ENCODE data around the gene C10orf143. TPM values are rescaled to one million over a fixed set of nuclear protein-coding genes. Genes with fewer than 3 reads are reported as not detected.
"Not testable (repeated sequence)": the region's sequence is repeated elsewhere in the genome, so short reads cannot be mapped to it uniquely, and the experiment has no call there.

The C10orf143 gene
- total RNA-seq, 2 donors from 2014 or later: 2.1 to 2.3 TPM

DNA sequence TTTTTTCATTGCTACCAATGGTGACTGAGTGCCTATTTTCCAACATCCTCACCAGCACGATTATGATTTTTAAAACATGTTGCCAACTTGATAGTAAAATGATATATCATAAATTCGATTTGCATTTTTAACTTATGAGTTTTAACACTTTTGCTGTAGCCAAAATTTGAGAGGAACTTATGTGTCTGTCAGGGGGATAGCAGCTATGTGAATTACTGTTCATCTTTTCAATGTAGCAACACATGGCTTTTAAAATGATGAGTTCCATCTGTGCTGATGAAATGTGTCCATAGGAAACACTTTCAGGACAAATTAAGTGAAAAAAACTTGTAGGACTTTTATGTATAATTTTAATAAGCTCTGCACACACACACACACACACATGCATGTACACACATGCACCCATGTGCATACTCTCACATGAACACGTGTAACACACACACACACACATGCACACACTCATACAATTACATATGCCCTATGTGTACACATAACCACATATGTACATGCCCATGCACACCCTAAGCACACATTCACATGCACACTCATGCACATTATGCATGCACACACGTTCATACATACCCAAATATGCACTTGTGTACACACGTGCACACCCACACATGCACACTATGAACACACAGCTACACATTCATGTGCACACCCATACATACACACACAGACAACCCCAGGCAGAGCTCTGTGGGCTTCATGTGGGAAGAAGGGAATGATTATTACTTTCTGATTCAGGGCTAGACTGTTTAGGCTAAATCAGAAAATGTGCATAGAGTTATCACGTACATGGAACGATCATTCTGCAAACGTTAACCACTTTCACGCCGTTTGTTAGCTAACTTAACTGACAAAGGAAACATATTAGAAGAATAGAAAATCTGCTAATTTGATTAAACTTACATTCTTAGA lies 68.9 kb downstream of the C10orf143 start:
- DNase-seq (no peak), ATAC-seq (no peak)
- intact Hi-C loops (cut with DNase I): no loop called here

DNA sequence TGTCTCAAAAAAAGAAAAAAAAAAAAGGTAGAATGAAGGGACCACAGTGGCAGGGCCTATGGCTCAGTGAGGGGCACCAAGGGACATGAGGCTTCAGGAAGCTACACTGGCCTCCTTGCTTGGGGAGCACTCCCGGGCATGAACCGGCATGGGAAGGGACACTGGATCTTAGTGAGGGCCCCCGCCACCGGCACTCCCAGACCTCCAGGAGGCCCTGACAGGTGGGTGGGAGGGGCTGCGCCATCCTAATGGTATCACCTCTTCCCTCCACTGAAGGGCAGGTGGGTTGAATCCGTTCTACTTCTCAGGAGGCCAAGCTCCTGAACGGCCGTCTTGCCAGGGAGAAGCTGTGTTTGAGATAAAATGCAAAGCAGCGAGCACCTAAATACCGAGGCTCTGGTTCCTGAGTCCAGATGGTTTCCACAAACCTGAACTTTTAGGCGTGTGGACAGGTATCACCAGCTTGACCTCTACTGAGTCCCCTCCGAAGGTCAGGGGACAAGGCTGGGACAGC lies 69.8 kb downstream of the C10orf143 start:
- intact Hi-C loops (cut with DNase I): no loop called here
- ATAC-seq (no peak), DNase-seq (no peak)

DNA sequence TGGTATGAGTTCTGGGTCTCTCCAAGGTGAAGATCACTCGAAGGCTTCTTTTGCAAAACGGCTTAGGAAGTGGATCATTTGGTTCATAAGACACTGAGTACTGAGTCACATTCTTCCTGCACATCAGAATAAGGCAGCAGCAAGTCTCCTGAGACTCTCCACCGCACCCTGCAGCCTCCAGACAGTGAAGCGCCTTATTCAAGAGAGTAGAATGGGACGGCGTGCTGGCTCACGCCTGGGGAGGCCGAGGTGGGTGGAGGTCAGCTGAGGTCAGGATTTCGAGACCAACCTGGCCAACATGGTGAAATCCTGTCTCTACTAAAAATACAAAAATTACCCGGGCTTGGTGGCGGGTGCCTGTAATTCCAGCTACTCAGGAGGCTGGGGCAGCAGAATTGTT lies 70.3 kb downstream of the C10orf143 start:
- no peak for DNase-seq
- ATAC-seq: no peak
- intact Hi-C loops (cut with DNase I): no loop called here

DNA sequence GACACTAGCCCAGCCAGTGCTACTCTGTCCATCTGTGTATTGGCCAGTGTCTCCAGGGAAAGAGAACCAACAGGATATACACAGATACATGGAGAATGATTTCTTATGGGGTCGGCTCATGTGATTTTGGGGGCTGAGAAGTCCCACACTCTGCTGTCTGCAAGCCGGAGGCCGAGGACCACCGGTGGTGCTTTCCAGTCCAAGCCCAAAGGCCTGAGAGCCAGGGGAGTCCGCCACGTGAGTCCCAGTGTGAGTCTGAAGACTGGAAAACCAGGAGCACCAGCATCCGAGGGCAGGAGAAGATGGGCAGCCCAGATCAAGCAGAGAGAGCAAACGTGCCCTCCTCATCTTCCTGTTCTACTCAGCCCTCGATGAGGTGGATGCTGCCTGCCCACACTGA lies 71.5 kb downstream of the C10orf143 start:
- ATAC-seq: no peak
- DNase-seq: no peak
- intact Hi-C loops (cut with DNase I): no loop called here

DNA sequence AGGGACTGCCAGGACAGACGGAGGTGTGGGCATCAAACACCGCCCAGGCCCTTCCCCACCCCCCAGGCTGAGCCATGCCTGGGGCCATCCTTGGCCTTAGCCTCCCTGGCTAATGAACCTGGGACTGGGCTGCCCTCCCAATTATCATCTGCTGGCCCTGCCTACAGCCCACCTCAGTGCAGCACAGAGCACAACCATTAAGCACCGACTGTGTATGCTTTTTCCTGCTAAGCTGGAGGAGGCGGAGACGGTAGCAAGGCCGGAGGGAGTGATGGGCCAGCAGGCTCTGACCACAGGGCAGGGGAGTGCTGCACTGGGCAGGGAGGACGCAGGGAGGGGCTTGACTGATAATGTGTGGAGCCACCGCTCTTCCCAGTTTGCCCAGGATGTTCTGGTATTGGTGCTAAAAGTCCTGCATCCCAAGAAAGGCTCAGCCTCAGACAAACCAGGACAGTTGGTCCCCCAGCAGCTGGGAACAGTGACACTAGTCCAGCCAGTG lies 72.0 kb downstream of the C10orf143 start:
- intact Hi-C loops (cut with DNase I): no loop called here
- DNase-seq: no peak
- ATAC-seq: no peak

DNA sequence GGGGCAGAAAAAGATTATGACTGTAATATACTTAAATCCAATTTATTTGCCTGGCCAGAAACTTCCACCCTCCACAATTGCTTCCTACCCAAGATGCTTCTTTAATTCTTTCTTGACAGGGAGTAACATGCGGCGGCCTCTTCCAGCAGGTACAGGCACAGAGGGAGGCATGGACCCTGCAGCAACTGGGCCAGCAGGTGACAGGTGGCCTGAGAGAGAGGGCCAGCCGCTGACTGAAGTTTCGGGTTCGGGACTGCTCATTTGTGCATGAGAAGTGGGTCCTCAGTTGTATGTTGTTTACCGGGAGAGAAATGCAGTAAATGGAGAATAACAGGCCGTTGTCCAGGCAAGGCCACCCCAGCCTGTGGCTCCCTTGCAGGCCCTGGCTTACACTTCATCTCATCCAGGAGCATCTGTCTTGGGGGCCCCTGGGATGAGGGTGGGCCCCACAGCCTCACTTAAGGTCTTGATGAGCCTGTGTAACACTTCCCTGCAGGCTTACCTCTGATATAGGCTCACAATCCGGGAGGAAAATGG lies 72.5 kb downstream of the C10orf143 start:
- no peak for DNase-seq
- no peak for ATAC-seq

DNA sequence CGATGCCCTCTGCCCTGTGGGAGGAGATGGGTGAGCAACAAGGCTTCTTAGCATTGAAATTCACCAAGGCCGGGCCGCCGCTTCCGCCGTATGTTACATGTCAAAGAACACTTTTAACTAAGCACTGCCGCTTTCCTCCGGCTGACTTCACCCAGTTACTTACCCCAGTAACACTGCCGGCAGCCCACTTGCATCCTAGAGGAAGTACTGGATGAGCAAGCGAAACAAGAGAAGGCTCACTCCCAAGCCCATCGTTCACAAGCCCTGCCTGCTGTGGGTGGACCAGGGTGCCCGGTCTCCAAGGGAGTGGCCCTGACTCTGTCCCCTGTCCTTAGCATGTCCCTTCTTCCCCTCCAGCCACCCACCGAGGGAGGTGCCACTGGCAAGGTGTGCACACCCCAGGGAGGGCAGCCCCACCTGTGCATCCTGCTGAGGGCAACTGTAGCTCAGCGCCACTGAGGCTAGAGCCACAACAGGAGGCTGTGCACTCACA lies 73.4 kb downstream of the C10orf143 start:
- ATAC-seq (no peak), DNase-seq (no peak)
- intact Hi-C loops (cut with DNase I): no loop called here

More for the DNA sequence above, 72.5 kb downstream of the C10orf143 start:
- intact Hi-C loops (cut with DNase I): no loop called here

DNA sequence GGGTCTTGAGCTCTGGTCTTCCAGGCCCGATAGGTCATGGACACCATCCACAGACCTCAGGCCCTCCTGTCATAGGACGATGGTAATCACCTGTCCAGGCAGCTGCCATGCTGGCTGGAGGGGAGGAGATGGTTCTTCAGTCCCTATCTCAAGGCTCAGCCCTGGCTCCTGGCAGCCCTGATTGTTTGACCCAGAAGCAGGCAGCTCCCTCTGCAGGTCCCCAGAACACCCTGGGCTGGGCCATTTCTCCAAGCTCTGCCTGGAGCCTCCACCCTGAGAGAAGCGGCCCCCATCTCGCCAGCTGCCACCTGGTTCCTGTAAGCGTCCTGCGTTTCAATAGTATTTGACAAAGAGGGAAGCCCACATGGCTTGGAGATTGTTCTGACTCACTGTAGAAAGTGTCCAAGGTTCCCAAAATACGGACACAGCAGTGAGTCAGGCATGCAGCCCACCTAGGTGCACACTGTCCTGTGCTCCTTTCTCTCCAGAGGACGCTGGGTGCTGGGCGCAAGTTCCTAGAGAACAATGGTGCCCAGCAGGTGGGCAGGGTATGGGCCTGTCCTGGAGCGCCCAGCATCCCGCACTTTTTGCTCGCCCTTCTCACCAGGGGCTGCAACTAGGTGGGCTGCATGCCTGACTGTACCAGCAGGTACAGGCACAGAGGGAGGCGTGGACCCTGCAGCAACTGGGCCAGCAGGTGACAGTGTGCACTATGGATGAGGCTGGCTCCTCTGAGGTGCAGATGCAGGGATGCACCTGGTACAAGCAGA lies 74.1 kb downstream of the C10orf143 start:
- ATAC-seq (no peak), DNase-seq (no peak)
- intact Hi-C loops (cut with DNase I): no loop called here

DNA sequence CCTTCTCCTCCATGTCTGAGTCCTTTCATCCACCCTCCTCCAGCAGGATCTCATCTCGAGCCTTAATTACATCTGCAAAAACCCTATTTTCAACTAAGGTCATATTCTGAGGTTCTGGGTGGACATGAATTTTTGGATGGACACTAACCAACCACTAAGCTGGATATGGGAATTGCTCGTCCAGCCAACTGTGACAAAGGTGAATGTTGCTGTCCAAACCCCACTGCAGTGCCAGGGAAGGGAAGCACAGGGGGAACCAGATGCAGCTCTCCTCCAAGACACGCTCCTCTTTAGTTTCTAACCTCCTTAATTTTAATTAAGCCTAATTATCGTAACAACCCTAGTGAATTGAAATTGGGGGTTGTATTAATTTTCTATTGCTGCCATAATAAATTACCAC lies 81.4 kb downstream of the C10orf143 start:
- intact Hi-C loops (cut with DNase I): no loop called here
- DNase-seq: no peak
- ATAC-seq: peak in 1 of 2 donors; percentile 23

DNA sequence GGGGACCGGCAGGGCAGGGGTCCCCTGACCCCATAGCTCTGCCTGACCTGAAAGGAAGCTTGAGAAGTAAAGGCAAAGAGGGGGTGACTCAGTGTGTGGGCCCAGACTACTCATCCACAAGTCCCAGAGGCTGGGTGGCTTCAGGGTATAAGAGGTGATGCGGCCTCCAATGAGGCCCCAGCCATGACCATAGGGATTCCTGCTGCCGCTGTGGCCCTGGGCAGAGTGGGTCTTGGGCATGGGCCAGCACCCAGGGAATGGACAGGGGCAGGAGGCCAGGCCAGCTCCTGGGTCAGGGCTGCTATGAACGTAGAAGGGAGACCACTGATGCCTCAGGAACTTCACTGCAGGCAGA lies 82.2 kb downstream of the C10orf143 start:
- intact Hi-C loops (cut with DNase I): no loop called here
- ATAC-seq (no peak), DNase-seq (no peak)

DNA sequence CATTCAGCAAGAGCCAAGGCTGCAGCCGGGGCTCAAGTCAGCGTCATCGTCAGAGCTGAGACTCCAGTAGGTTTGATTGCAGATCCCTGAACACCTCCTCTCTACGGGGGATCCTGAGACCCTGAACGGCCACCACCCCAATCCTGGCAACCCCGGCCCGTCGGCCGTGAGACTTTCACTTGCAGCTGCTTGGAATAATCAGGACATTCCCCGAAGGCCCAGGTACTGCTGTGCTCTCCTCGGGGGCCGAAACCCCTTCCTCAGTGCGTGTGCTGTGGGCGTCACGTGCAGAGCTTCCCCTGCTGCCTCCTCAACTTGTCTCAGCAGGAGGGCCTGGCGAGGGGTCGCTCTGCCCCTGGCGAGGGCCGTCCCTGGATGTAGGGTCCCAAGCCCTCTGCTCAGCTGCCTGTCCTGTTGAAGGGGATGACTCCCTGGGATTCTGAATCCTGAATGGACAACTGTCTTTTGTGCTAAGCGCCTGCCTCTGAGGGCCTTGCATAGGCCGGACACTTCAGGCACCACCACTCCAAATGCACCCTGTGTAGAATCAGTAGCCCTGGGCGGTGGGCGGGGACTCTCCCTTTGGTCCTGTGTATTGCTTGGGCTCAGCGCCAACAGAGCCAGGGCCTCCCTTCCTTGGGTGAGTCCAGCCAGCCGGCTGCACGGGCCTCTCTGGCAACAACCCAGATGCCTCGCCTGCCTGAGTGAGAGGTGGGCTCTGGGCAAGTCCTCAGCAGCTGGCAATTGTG lies 82.7 kb downstream of the C10orf143 start:
- intact Hi-C loops (cut with DNase I): no loop called here
- ATAC-seq (no peak), DNase-seq (no peak)

DNA sequence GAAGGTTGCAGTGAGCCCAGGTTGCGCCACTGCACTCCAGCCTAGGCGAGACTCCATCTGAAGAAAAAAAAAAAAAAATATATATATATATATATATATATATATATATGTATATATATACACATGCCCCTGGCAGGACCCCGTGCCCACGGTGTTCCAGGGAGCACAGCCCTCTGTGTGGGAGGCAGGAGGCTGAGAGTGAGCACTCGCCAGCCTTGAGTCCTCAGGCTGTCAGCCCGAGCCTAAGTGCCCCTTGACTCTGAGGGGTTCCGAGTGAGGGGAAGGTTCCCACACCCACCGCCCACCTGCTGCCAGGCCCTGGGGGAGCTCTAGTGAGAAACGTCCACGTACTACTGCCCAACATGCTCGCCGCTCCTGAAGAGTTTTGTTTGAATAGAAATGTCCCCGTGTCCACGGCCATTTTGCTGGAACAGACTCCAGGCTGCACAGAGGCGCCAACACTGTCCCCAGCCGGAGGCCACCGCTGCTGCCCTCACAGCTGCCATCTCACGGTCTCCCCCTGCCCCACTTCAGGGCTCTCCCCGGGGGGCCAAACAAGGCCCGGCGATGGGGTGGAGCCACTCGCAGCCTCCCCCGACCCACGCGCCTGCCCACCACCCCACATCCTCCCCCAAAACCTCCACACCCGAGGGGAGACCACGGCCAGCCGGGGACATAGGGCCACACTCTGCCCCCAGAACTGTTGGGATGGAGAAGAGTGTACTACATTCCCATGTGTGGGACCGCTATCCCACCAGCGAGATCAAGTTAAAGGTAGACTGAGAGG lies 83.8 kb downstream of the C10orf143 start:
- intact Hi-C loops (cut with DNase I): no loop called here

DNA sequence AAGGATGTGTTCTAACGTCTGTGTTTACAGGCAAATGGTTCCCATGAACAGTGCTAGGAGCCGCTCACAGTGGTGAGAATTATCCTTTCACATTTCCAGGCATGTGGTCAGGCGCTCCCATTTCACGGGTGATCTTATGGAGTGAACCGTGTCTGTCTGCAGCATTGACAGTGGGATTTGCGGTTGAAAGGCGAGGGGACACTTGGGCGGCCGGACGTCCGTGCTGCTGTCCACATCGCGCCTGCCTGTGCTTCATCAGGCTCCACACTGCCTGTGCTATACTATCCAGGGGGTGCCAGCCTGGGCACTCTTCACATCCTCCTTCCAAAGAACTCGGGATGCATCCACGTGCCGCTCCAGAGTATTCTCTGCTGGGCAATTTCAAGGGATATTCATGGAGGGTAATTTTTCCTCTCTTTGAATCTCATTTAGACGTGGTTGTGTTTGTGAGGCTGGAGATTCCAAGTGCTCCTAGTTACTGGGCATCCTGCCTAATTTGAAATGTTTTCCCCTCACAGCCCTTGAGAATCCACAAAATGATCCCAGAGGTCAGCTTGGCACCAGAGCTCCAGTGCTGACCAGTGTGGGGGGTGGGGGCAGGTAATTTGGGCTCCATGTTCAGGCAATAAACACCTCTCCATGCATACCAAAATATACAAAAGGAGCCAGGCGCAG lies 84.7 kb downstream of the C10orf143 start:
- intact Hi-C loops (cut with DNase I): no loop called here
- no peak for DNase-seq
- ATAC-seq: no peak

More for the DNA sequence above, 83.8 kb downstream of the C10orf143 start:
- no peak for DNase-seq
- ATAC-seq: no peak

DNA sequence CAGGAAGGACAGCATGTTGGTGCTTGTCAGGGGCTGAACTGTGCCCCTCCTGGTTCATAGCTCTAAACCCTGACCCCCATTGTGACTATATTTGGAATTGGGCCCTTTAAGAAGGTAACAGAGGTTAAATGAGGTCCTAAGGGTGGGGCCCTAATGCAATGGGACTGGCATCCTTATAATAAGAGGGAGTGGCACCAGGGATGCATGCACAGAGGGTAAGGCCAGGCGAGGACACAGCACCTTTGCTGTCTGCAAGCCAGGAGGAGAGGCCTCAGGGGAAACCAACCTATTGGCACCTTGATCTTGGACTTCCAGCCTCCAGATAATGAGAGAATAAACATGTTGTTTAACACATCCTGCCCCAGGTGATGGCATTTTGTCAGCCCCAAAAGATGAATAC lies 85.3 kb downstream of the C10orf143 start:
- intact Hi-C loops (cut with DNase I): no loop called here
- no peak for DNase-seq
- no peak for ATAC-seq

DNA sequence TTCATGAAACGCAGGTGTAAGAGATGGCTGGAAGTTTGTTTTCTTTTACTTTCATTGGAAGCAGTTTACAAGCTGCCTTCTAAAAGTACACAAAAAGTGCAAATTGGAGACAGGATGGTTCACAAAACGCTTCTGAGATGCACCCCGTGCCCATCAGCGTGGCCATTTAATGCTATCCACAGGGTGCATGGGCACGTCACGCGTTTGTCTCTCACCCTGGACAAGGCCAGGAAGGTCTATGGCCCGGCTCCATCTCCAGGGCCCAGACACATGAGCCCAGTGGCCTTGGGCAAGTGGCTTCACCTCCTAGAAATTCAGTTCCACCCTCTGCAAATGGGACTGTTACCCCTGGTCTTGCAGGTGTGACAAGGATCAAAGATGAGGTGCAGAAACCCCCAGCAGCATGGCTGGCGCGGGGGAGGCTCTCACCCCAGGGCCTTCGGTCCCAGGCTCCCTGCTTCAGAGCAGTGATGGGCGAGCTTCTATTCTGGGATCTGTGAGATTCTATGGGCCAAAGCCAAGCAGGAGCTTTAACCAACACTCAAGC lies 85.8 kb downstream of the C10orf143 start:
- DNase-seq: no peak
- ATAC-seq: no peak
- intact Hi-C loops (cut with DNase I): no loop called here

DNA sequence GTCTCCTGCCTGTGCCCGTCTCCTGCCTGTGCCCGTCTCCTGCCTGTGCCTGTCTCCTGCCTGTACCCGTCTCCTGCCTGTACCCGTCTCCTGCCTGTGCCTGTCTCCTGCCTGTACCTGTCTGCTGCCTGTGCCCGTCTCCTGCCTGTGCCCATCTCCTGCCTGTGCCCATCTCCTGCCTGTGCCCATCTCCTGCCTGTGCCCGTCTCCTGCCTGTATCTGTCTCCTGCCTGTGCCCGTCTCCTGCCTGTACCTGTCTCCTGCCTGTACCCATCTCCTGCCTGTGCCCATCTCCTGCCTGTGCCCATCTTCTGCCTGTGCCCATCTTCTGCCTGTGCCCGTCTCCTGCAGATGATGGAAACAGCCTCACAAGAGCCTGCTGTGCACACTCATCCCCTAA lies 86.3 kb downstream of the C10orf143 start:
- intact Hi-C loops (cut with DNase I); DNase-seq; ATAC-seq: not testable (repeated sequence)

DNA sequence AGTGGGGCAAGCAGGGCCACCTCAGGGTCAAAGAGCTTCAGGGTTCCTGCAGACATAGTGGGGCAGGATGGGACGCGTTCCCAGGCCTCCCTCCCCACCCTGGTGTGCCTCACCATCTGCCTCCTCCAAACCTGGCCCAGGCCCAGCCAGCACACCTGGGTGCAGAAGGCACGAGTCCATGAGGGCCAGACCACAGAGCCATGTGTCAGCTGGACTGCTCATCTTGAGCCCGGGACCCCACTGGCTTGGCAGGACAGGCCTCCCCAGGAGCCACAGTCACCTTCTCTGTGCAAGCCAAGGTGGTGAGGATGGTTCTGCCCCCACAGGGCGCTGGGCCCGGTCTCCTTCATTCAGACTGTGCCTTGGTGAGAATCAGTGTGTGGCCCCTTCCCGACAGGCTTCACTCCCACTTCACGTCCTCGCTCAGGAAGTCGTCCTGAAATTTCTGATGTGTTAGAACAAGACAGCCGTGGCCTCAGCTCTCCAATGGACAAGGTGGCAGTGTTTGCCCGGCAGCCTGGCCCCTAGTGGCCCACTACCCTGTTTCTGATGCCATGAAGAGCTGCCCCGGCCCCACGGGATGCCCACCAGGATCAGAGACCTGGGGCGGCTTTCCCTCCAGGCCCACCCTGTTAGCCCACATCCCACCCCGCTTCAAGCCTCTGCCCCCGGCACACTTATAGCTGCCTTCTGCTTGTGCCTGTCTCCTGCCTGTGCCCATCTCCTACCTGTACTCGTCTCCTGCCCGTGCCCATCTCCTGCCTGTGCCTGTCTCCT lies 87.0 kb downstream of the C10orf143 start:
- intact Hi-C loops (cut with DNase I): no loop called here
- ATAC-seq: no peak
- DNase-seq: no peak
